HS-27A (cell line): Measurements from ENCODE around the gene SHF.

Experiments used
- DNase-seq: peaks from one replicate; pipeline ENCODE4 v3.0.0-alpha.2; 2012; ENCODE audit warnings: low read depth, missing footprints

Gene SHF

GRCh38 chr15:45126535-45127158 lies 61.1 kb downstream of the SHF start:
- DNase-seq = no peak

GRCh38 chr15:45123397-45123796 lies 64.4 kb downstream of the SHF start:
- DNase-seq = no peak

- no peak for DNase-seq
Observed at GRCh38 chr15:45122719-45123118, 65.0 kb downstream of the SHF start.

GRCh38 chr15:45121706-45122417 lies 65.9 kb downstream of the SHF start:
- peak; percentile 51 for DNase-seq

- no peak for DNase-seq
Observed at GRCh38 chr15:45121020-45121419, 66.7 kb downstream of the SHF start.

GRCh38 chr15:45120081-45120972 lies 67.4 kb downstream of the SHF start:
- no peak for DNase-seq

- DNase-seq = no peak
Observed at GRCh38 chr15:45118996-45119395, 68.8 kb downstream of the SHF start.

- DNase-seq = peak; percentile 56
Observed at GRCh38 chr15:45118131-45118588, 69.6 kb downstream of the SHF start.

- no peak for DNase-seq
Observed at GRCh38 chr15:45117308-45118130, 70.2 kb downstream of the SHF start.
